Stimulated activated CD4-positive, alpha-beta T cell treated with anti-CD3 and anti-CD28 coated beads, Interleukin-1b, Interleukin-23, amount 100 ng/mL, for 1 hour (primary cell): ENCODE measurements around the gene ATP6V1B1.

Source experiments
- DNase-seq, 2 donors: peaks; one replicate each; pipeline ENCODE4 v3.0.0-alpha.2; 2020; ENCODE audit warnings: low read depth in 2 of 2

ATP6V1B1 gene

GRCh38 chr2:70927138-70927537 lies 8.6 kb upstream of the ATP6V1B1 start:
- no peak for DNase-seq

GRCh38 chr2:70927641-70928040 lies 8.1 kb upstream of the ATP6V1B1 start:
- DNase-seq: no peak

DNA sequence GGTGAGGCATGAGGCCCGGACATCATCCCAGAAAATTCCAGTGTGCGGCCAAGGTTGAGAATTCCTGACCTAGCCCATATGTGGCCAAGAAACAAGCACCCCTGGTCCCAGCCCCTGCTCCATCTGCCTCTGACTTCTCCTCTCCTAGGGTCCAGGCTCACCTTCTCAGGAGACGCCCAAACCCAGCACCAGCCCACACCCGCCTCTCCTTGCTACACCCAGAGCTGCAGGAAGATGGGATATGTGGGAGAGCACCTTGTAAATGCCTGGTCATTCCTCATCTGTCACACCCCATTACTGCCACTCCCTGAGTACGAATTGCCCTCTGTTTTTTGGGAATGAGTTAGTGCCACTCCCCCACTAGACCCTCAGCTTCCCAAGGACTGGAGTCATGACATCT lies 7.3 kb upstream of the ATP6V1B1 start:
- DNase-seq: no peak

GRCh38 chr2:70930371-70931329 lies 5.0 kb upstream of the ATP6V1B1 start:
- no peak for DNase-seq

GRCh38 chr2:70931376-70932000 lies 4.2 kb upstream of the ATP6V1B1 start:
- DNase-seq: no peak

DNA sequence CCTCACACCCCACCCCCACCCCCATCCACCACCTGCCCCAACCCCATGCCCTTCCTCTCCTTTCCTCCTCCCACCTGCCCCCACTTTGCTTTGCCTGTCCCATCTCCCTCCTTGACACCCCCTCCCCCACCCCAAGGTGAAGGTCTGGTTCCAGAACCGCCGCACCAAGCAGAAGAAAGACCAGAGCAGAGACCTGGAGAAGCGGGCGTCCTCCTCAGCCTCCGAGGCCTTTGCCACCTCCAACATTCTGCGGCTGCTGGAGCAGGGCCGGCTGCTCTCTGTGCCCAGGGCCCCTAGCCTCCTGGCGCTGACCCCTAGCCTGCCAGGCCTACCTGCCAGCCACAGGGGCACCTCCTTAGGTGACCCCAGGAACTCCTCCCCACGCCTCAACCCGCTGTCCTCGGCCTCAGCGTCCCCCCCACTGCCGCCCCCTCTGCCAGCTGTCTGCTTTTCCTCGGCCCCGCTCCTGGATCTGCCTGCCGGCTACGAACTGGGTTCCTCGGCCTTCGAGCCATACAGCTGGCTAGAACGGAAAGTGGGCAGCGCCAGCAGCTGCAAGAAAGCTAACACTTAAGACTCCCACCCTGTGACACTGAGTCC lies 3.0 kb upstream of the ATP6V1B1 start:
- no peak for DNase-seq

GRCh38 chr2:70934981-70935380 lies 719 bp upstream of the ATP6V1B1 start:
- no peak for DNase-seq

GRCh38 chr2:70936165-70936978 lies 672 bp downstream of the ATP6V1B1 start:
- no peak for DNase-seq

- DNase-seq: no peak
Measured at GRCh38 chr2:70936979-70937811, 1.5 kb downstream of the ATP6V1B1 start.

GRCh38 chr2:70937866-70938585 lies 2.3 kb downstream of the ATP6V1B1 start:
- no peak for DNase-seq

DNA sequence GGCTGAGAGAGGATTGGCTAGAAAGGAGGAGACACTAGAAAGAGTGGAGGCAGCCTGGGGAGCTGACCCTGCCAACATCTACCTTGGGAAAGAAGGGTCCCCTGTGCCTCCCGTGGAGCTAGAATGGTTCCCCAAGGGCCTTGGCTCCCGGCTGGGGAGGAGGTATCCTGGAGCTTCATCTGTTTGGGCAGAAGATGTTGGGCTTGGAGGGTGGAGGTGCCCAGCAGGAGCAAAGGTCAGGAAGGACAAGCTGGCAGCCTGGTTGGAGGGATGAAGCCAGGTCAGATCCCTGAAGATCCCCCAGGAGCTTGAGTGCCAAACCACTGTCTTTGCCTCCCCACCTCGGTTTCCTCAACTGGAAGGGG lies 2.9 kb downstream of the ATP6V1B1 start:
- DNase-seq: no peak

DNA sequence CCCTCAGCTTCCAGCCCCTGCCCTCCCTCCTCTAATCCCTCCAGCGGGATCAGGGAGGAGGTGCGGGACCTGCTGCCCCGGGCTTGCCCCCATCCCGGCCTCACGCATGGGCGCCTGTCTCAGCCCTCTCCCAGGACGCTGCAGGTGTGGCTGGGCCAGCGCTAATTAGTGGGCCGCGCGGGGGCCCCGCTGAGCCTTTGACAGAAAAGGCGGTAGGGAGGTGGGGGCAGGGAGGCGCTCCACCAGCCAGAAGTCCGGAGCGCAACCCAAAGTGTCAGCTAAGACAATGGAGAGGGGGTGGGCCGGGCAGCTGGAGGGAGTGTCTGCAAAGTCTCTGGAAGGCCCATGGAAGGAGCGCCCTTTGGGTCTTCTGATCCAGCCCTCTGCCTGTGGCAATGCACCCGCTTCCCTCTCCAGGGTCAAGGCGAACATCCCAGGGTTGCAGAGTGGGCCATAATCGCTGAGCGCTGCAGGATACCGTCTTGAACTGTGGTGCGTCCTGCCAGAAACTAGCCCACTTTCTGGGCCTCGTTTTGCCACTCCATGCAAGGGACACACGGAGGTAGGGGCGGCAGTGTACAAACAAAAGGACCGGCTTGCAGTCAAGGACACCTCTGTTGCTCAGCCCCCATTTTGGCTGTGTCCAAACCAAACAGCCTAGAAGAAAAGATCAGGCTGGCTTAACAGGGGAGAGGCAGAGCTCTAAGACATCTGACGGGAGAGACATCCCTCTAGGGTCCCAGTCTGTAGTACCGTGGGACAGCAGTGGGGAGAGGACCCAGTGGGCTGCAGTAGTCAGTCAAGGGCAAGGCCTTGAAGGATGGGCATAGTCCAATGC lies 3.5 kb downstream of the ATP6V1B1 start:
- DNase-seq: no peak

- DNase-seq: no peak
Measured at GRCh38 chr2:70939839-70940580, 4.3 kb downstream of the ATP6V1B1 start.

DNA sequence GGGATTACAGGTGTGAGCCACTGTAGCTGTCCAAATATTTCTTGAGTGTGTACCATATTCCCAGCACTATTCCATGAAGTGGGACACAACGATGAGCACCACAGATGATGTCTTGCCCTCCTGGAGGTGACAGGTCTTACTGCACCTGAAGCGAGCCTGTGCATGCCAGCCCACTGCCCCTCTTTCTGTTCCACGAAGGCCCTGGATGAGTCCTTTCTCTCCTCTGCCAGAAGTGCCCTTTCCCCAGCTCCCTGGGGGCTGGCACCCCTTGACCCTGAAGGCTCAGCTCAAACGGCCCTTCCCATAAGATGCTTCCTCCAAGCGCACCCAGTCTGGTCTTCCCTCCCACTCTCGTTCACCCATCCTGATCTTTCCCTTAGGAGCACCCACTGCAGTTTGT lies 5.5 kb downstream of the ATP6V1B1 start:
- no peak for DNase-seq

DNA sequence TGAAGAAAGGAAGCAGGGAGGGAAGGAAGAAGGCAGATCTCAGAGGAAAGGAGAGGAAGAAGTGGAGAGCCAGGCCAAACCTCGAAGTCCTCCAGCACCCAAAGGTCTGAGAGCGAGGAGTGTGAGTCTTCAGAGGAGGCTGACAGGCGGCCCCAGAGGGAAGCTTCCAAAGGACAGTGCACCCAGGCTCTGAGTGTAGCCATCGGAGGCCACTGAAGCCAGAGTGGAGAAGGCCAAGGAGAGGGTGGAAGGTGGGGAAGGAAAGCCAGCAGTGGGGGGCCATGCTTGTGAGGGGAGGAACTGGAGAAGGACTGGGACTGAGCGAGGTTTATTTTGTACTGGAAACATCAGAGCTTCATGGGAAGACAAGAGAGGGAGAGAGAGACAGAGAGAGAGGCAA lies 6.0 kb downstream of the ATP6V1B1 start:
- DNase-seq: no peak

DNA sequence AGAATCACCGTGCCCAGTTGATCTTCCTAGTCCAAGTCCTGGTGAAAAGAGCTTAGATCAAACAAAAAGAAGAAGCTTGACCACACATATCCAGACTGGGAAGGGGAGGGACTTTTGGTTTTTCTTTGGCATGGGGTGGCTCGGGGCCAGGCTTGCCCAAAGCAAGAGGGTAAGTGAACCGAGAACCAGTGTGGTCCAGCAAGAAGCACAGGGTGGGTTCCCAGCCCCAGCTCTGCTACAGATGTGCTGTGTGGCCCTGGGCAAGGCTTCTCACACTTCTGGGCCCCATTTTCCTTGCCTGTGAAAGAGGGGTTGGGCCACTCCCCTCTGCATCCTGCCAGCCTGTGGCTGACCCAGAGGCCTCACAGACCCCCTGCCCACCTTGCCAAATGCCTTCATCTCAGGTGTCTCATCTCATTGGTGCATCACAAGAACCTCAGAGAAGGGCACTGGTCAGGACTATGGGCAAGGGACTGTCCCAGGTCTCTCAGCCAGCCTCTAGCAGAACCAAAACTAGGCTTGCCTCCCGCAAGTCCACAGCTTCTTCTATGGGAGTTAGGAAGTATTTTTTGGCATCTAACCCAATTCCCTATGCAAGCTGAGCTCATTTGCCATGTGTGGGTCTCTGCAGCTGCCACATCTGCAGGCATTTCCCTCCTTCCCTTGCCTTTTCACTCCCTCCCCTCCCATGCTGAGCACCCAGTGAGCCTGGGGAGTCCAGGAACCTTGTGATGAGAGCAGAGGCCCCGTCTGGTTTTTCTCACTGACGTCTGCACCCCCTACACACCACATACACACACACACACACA lies 6.9 kb downstream of the ATP6V1B1 start:
- DNase-seq: no peak

DNA sequence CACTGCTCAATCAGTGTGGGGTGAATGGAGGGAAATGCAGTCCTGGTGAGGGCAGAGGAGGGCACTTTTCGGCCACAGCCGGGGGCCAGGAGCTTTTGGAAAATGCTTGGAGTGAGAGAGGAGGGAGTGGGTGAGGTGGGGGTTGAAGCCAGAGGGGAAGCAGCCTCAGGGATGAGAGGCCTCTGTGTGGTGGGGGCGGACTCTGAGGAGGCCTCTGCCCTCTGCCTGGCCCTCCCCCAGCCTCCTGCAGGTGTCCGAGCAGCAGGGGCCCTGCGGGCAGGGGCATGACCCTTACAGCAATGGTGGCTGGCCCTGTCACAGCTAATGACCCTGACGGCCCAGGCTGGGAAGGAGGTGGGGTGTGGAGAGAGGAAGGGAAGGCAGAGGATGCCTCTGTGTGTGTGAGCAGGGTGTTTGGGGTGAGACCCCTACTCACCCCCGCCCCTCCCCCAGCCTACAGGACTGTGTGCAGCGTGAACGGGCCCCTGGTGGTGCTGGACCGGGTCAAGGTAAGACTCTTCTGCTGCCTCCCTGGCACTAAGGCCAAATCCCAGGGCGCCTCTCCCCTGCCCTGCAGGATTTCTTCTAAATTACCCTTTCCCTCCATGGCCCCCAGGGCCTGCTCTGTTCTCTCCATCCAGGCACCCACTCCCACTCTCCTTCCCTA lies 7.6 kb downstream of the ATP6V1B1 start:
- DNase-seq: no peak
